HL-60 (cell line): ENCODE measurements around the gene GPR39.

ENCODE experiments used
- DNase-seq, 2 experiments: peaks; one replicate each; pipeline ENCODE4 v3.0.0-alpha.2; 2010 to 2020; ENCODE audit warnings: low read depth in 1 of 2, low spot score in 1 of 2
- H3K27ac ChIP-seq: fragments of 250-450 bp; sonication (Bioruptor Pico); replicated peaks from 2 replicates; pipeline ENCODE4 v1.5.1; 2020; ENCODE audit warnings: mild to moderate bottlenecking, moderate library complexity
- H3K27me3 ChIP-seq: fragments of 250-450 bp; sonication (Bioruptor Pico); 2 replicates; pipeline ENCODE4 v1.5.1; 2021; ENCODE audit warnings: mild to moderate bottlenecking, moderate library complexity; ENCODE audit not compliant: insufficient read depth, poor library complexity, severe bottlenecking
- H3K4me3 ChIP-seq: replicated peaks from 2 replicates; pipeline ENCODE4 v1.5.1; 2011; ENCODE audit warnings: mild to moderate bottlenecking, control low read depth, low read length; ENCODE audit not compliant: insufficient read depth
- GABPA ChIP-seq: IDR thresholded peaks from 2 replicates; pipeline ENCODE4 v1.6.1; 2012; ENCODE audit warnings: low read depth
- POLR2AphosphoS5 ChIP-seq: IDR thresholded peaks from 2 replicates; pipeline ENCODE4 v1.6.1; 2012; ENCODE audit warnings: low read depth
- REST ChIP-seq: IDR thresholded peaks from 2 replicates; pipeline ENCODE4 v1.6.1; 2012; ENCODE audit warnings: low read depth; ENCODE audit not compliant: insufficient replicate concordance
- SPI1 ChIP-seq: IDR thresholded peaks from 2 replicates; pipeline ENCODE4 v1.6.1; 2012; ENCODE audit warnings: low read depth, mild to moderate bottlenecking, borderline replicate concordance
- TF ChIP-seq, protein P1 (sequence below): IDR thresholded peaks from one replicate; pipeline ENCODE4 v1.5.1; 2011; ENCODE audit warnings: low read length, control low read depth, inconsistent platforms; ENCODE audit not compliant: insufficient read depth

Gene GPR39

GRCh38 chr2:132598536-132598935, 181.9 kb downstream of the GPR39 start:
- Histone ChIP-seq H3K4me3 (no peak overlapping the region), H3K27ac (no peak overlapping the region), H3K27me3 (peaks cover 2% of the 10 kb centered on the region)
- TF ChIP-seq POLR2AphosphoS5 (no peak), REST (no peak), SPI1 (no peak), GABPA (no peak)
- TF ChIP-seq, protein P1, sequence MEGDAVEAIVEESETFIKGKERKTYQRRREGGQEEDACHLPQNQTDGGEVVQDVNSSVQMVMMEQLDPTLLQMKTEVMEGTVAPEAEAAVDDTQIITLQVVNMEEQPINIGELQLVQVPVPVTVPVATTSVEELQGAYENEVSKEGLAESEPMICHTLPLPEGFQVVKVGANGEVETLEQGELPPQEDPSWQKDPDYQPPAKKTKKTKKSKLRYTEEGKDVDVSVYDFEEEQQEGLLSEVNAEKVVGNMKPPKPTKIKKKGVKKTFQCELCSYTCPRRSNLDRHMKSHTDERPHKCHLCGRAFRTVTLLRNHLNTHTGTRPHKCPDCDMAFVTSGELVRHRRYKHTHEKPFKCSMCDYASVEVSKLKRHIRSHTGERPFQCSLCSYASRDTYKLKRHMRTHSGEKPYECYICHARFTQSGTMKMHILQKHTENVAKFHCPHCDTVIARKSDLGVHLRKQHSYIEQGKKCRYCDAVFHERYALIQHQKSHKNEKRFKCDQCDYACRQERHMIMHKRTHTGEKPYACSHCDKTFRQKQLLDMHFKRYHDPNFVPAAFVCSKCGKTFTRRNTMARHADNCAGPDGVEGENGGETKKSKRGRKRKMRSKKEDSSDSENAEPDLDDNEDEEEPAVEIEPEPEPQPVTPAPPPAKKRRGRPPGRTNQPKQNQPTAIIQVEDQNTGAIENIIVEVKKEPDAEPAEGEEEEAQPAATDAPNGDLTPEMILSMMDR, result no peak
- DNase-seq, result no peak

- TF ChIP-seq GABPA (no peak), REST (no peak), SPI1 (no peak), POLR2AphosphoS5 (no peak)
- TF ChIP-seq, protein P1, result no peak
- DNase-seq, result no peak
- peaks cover 2% of the 10 kb centered on the region for H3K27me3 ChIP-seq
These were observed 183.0 kb downstream of the GPR39 start for GRCh38 chr2:132599556-132599955.

GRCh38 chr2:132604561-132604960, 188.0 kb downstream of the GPR39 start:
- Histone ChIP-seq H3K27me3 (peaks cover 2% of the 10 kb centered on the region), H3K27ac (no peak overlapping the region), H3K4me3 (no peak overlapping the region)
- no peak for DNase-seq
- TF ChIP-seq POLR2AphosphoS5 (no peak), SPI1 (no peak), GABPA (no peak), REST (no peak)
- TF ChIP-seq, protein P1, result no peak

More at GRCh38 chr2:132599556-132599955, 183.0 kb downstream of the GPR39 start:
- H3K27ac ChIP-seq, result no peak overlapping the region
- H3K4me3 ChIP-seq, result no peak overlapping the region
